GM19238 (cell line): Measurements from ENCODE around the gene KCNK2.

Experiments used
- DNase-seq: peaks from one replicate; pipeline ENCODE4 v3.0.0; 2011; ENCODE audit warnings: low spot score; ENCODE audit not compliant: insufficient read length

Gene KCNK2

DNA sequence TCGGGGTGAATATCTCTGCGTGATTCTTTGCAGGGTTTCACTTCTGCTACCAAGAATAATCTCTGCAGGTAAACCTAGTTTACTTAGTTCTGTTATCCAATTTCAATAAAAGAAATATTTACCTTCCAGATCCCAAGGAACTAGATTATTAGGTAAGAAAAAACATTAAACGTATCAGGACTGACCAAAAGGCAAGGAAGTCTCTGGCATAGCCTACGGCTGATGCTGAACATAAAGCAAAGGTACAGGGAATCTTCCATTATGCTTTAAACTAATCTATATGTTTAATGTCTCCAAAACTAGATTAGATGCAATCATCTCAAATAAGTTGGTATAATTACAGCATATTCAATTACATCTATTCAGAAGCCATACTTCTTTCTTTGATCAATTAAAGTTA is 168.9 kb downstream of the KCNK2 start:
- DNase-seq = no peak

DNA sequence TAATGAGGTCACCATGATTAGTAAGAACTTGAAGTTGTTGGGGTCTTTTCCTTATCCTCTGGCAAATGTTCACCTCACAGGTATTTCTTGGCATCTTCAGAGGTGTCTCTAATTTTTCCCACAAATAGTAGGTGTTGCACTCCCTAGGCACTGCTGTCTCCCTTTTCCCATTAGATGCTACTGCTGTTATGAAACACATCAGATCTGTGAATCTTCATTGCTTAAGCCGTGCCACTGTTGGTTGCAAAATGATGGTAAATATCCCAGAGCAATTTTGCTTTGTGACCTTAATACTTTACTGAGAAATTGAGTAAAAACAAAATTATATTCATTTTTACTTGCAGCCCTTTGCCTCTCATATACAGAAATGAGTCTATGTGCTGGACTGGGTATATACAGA is 169.6 kb downstream of the KCNK2 start:
- DNase-seq = no peak

DNA sequence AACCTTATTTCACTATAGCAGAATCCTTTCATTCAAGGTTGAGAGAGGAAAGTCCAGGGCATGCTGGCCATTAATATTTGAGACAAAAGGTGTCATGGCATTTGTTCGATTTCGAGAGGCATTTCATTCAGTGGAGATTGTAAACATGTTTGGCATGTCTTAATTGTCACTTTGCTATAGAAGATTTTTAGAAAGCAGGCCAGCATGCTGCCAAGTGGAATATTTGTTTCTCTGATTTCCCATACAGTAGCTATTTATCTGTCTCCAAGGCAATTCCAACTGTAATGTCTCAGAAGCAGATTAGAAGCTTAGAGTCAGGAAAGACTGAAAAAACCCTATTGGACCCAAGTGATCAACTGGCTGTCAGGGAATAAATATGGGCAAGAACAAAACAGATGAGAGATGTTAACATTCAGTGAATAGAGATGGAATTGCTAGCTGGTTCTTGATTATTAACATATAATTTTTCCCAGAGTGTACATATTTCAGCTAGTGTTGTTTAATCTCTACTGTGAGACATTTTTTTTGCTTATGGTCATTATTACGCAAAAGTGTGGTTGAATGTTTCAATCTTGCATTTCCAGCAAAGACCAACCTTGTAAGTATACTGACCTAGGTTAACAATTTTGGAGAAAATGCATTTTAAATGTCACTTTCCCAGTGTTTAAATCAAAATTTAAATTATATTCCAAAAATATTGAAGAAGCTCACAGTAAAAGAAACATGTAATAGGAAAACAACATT is 174.6 kb downstream of the KCNK2 start:
- no peak for DNase-seq

DNA sequence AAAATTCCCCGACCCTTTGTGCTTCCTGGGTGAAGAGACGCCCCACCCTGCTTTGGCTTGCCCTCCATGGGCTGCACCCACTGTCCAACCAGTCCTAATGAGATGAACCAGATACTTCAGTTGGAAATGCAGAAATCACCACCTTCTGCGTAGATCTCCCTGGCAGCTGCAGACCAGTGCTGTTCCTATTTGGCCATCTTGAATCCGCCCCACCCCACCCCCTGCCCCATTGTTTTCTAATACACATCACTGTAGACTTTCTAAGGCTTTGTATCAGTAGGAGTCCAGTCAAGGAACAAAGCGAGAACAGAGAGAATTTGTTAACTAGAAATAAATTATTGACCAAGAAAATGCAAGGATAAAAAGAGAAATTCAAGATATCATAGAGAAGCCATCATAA is 178.2 kb downstream of the KCNK2 start:
- no peak for DNase-seq

DNA sequence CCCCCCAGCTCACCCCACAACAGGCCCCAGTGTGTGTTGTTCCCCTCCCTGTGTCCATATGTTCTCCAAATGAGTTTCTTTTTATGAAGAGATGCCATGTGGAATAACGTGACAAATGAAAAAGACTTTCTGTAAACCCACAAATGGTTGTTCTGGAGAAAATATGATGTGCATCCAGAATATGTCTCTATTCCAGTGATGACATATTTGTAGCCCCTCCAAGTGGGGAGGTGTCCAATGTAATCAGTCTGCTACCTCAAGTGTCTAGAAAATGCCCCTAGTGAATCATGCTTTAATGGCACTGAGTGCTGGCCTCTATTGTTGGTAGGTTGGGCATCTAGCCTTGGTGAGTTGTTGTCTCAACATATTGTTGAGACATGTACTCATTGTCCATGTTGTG is 179.6 kb downstream of the KCNK2 start:
- DNase-seq = no peak

DNA sequence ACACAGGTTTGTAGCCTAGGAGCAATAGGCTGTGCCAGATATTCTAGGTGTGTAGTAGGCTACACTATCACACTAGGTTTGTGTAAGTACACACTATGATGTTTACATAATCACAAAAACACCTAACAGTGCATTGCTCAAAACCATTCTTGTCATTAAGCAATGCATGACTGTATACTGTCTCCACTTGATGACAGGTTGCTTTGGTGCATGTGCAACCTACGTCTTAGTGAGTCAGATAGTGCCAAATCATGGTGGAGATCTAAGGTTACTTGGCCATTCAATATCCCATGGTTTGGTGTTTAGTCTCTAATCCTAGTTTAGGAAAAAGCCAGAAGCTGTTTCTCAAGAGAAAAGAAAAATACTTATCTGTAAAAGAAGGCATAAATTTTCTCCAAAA is 181.1 kb downstream of the KCNK2 start:
- DNase-seq = no peak

DNA sequence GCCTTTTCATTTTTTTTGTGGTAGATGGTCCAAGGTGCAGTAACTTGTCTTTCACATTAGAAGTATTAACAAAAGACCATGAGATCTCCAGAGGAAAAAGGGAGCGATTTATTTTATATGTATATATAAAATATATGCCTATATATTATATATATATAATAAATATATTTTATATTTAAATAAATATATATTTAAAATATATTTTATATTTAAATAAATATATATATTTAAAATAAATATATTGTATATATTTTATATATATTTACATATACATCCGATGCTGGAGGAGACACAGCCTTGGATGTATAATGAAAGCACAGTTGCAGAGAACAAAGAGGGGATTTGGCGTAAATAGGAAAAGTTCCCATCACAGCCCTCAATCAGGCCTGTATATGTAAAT is 182.1 kb downstream of the KCNK2 start:
- no peak for DNase-seq

DNA sequence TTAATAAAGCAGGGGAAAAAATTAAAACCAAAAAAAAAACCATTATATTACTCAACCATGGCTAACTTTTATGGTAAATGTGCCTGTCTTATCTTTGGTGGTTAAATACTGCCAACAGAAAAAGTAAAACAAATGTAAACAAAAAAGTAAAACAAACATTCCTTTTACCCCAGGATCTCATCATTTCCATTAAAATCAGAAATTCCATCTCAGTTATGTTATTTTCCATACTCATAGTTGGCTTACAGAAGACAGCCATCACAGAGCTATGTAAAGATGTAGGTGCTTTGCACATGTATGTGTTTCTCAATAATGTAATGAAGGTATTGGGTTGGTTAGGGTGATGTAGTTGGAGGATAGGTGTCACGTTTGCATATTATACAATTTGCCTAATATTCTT is 185.0 kb downstream of the KCNK2 start:
- no peak for DNase-seq

DNA sequence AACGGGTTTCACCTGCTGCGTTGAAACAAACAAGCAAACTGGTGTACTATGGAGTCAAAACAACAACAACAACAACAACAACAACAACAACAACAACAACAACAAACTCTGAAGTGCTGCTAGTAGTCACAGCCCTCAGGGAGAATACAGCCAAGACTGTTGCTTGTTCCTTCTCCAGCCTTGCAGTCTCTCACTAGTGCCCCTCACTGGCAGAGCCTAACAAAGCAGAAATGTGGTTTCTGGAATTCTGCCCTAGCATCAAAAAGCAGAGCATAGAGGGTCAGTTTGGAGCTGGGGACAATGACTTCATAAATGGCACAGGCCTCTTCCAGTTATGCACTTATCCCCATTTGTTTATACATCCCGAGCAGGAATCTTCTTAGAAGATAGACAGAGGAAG is 187.4 kb downstream of the KCNK2 start:
- DNase-seq = no peak

DNA sequence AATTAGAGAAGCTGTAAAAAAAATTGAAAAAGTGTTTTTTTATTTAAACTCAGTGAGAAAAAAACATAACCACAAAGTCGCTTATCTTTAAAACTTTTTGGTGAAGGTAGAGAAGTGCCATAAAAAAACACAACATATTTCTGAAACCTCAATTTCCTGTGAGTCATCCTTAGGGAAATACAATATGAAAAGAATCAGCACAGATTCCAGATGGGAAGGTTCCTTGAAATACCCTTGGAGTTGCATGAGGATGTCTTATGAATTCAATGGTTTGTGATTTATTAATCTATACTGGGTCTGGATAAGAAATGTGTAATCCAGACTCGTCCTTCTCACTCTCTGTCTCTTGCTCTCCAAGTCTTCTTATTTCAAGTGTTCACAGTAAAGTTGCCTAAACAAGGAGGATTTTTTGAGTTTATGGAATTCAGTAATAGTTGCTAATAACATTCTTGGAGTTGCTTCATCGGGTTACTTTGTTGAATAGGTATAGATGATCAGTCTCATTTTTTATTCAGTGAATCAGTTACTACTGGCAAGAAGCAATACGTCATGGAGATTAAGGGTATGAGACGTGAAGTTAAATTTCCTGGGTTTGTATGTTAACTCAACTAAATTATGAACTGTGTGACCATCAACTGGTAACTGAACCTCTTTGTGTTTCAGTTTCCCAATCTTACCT is 191.4 kb downstream of the KCNK2 start:
- no peak for DNase-seq

DNA sequence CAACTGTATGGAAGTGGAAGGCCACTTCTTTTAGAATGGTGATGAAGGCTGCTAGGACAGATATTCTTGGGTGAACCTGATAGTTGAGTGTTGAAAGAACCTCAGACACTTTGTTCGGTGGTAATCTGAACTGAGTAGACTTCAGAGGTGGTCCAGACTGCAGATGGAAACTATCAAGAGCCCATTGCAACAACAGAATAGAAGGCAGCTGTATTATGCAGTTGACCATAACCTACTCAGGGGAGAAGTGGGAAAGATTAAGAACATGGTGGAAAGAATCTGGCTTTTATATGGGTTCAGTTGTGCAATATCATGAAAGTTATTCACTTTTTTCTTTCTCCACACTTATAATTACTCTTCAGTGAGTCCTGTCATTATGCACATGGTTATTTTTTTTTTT is 194.0 kb downstream of the KCNK2 start:
- no peak for DNase-seq

DNA sequence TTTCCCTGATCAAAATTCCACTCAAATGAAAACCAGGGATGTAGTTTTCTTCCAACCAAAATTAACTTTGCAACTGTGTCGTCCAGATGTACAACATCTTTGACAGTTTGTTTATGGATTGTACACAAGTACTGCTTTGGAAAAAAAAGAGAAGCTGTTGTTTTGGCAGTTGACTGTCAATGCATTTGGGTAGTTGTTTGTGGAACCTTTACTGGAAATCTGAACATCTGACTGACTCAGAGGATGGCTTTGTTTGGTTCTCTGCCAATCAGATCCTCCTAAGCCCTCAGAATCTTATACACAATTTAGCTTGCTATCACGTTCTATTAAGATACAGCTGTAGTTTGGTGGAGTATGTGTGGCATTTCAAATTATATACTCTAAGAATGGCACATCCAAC is 195.0 kb downstream of the KCNK2 start:
- no peak for DNase-seq

DNA sequence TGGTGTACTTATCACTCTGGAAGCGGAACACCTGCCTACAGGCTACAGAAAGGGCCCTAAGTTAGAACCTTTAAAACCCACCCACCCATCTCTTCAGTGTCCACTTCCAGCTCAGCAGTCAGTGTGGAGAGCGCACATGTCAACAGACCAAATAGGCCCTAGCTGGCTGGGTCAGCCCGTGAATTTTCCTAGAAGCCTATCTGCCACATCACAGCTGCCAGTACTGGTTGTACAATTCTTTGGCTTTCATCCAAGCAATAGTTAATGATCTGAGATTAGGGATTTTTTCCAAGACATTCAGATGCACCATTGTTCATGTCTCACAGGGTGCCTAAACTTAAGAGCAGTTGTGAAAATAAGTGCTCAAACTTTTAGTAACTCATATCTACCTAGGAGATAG is 197.1 kb downstream of the KCNK2 start:
- no peak for DNase-seq

DNA sequence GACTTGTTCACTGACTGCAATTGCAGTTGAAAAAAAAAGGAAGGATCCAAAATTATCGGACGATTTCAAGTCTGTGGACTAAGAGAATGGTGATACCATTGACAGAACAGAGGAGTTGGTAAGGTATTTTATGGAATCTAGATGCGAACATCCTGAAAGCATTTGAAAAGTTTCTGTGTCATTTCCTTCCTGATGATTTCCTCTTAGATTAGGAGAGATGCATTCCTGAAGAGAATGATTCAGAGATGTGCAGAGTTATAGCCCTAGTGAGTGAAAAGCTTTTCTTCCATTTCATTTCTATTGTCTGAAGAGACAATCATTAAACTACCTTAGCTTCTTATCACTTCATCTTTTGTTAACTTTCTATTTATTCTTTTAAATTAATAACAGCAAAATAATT is 200.0 kb downstream of the KCNK2 start:
- no peak for DNase-seq

DNA sequence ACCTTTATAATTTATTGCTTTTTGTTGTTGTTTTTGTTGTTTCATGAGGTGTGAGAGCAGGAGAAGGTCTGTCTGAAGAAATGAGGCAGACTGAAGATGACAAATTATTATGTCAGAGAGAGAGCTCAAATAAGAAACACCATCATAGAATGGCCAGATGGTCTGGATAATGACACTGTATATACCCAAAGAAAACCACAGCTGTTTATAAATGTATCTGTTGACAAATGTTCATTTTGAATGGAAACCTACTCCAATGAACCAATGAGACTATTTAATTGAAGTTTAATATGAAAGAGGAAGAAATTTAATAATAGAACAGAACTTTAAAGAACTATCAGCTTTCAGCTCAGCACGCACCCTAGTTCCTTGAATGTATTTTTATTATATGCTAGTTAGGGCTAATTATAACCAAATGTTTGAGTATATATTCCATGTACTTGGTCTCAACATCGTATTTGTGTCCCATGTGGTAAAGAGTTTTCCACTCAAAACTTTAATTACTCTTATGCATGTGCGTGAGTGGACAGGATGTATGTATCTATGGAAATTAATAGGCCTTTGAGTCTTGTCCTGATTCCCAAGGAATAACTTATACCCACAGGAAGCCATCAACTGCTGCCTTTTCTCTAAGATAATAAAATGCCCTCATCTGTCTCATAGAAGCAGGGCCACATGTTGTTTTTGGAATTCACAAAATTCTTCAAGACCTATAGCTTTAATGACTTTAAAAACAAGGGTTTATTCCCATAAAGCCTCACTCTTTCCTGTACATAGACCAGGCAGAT is 202.7 kb downstream of the KCNK2 start:
- no peak for DNase-seq
